Measurements from ENCODE around the gene OPTC.
"Not testable (repeated sequence)": the region's sequence is repeated elsewhere in the genome, so short reads cannot be mapped to it uniquely, and the experiment has no call there.

Gene OPTC

DNA sequence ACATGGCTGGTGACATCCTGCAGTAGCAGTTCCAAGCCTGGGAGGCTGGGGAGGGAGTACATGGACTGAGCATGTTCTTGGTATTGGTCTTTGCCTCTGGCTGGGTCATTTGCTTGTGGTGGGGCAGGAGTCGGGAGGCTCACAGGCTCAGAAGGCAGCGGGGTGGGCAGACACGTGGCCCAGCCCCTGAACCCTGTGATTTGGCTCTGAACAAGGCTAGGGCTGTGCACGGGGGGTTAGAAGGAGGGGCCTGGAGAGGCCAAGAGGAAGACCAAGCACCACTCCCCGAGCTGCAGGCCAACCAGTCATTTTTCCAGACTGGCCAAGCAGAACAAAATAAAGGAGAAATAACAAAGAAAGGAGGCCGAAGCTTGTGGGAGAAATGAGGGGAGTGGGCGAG lies 28.0 kb upstream of the OPTC start:
- DNase-seq, result no peak

DNA sequence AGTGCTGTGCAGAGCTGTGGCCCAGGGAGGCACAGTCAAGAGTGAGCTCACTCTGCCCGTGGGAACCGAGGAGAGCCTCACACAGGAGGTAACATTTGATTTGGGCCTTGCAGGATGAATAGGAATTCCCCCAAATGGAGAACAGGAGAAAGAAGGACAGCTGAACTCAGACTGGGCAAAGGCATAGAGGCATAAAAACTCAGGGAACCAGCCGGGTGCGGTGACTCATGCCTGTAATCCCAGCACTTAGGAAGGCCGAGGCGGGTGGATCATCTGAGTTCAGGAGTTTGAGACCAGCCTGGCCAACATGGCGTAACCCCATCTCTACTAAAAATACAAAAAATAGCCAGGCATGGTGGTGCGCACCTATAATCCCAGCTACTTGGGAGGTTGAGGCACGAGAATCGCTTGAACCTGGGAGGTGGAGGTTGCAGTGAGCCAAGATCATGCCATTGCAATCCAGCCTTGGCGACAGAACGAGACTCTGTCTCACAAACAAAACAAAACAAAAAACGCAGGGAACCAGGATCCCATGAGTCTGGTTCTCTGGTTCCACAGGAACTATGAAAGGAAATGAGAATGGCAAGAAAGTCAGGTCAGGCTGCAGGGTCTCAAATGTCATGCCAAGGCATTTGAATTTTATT lies 26.9 kb upstream of the OPTC start:
- not testable (repeated sequence) for DNase-seq

DNA sequence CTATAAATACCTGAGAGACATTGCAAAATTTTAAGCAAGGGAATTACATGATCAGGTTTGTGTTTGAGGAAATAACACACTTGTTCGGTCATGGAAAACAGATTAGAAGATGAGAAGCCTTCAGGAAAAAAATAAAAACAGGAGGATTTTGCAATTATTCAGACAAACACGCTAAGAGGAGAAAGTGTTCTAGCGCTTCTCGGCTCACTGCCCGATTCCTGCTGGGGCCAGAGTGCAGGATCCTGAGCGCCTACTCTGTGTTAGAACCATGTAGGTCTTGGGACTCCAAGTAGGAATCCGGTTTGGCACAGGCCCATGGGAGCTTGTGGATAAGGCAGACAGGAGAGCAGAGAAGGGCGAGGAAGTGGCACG lies 26.4 kb upstream of the OPTC start:
- DNase-seq, result no peak

DNA sequence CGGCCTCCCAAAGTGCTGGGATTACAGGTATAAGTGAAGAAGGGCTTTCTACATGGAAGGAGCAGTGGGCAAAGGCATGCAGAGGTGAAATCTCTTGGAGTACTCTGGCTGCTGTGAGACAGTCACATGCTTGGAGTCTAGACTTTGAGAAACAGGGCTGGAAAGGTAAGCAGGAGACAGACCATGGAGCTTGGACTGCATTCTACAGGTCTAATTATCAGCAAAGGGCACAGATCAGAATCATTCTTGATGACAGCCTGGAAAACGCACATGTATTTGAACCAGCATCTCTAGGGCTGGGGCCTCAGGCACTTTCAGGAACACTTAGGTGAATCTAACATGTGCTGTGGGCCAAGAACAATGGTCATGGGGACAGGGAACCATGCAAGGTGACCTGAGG lies 25.6 kb upstream of the OPTC start:
- no peak for DNase-seq

DNA sequence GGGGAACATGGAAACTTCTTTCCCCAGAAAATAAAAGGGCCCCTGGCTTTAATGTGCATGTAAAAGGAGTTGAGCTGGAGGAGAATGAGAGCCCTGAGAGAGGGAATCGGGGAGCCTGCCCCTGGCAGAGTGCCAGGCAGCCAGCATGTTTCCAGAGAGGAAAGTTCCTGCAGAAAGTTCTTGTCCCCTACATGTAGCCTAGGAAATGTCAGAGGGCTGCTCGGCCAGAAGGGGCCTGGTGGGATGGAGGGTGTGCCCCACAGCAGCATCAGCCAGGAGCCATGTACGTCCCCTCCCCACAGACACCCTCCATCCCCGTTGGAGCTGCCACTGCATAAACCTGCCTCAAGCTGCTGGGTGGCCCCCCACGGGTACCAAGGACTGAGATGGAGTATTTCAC lies 23.7 kb upstream of the OPTC start:
- DNase-seq, result no peak

DNA sequence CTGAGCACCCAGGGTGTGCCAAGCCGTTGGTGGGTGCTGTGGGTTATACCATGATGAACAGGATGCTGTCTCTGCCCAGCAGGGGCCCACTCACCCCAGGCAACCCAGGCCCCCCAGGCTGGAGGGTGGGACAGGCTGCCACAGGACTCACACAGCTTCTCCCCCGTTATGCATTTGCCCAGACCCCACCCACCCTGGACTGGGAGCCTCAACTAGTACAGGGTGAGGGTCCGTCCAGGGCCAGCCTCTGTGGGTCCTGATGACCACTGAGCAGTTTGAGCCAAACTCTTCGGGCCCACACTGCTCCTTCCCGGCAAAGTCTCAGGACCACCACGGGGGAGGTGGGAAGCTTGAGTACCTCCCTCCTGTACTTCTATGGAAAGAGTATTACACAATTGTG lies 22.1 kb upstream of the OPTC start:
- DNase-seq, result no peak

DNA sequence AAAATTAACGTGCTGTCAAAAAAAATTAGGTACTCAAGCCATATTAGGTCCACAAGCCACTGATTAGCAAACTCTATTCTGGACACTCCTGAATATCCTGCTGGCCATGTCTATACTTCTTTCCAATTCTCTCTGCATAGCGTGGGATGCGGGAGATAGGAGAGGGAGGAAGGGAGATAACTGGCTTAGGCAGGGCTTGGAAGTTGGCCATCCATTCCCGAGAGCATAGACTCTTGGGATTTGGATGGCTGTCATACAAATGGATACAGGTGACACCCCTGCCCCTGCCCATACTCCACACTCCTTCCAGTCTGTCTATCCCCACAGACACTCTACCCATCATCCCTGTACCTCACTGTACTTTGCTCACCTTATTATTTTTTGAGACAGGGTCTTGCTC lies 20.7 kb upstream of the OPTC start:
- DNase-seq, result no peak

DNA sequence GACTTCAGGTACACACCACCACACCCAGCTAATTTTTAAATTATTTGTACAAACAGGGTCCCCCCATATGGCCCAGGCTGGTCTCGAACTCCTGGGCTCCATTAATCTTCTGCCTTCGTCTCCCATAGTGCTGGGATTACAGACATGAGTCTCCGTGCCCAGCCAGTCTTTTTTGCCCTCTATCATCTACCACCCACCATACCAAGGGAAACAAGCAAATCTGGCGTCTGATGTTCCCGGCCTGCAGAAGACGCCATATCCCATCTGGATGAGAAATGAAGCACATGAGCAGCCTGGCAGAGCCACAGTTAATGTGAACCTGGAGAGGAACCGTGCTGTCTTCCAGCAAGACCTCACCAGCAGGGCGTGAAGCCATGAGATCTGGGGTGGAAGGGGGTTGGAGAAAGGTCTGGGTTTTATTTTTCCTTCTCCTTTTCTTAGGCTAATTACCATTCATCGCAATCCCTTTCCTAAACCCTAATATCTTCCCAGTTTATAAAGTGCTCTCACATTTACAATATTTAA lies 20.1 kb upstream of the OPTC start:
- DNase-seq, result no peak

DNA sequence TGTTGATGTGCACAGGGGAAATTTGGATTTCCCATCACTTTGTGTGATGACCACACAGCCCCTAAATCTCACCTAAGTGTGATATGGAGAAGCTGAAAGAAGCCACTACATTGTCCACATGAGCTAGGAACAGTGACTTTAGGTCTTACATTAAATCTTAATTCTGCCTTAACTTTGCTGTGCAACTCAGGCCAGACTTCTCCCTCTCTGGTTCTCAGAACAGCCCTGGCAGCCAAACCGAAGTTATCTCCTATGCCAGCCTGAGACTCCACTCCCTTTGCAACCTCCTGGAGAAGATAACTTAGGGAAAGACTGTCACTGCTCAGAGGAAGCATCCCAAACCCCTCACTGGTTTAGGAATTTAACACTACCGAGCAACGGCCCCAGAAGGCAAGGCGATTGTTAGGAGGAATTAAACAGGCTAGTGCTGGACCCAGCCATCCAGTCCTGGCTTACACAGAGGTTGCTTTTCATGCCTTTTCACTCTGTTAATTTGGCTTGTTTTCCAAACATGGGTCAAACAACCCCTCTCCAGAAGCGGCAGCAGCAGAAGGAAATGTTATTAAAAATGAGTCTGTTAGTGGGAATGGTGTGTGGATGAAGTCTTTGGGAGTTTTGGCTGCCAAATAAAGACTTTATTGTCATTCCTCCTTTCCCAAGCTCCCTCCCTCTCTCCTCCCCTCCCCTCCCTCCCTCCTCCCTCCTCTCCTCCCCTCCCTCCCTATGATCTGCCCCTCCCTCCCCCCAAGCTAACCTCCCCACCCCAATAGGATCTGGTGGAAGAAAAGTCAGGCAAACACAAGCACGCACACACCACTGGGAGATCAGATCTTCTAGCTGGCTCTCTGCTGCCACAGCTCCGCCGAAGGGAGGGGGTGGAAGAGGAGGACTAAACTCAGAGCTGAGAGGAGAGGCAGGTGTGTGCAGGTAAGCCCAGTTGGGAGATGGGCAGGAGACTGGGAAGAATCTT lies 18.7 kb upstream of the OPTC start, which contains the start of gene PRELP:
Gene PRELP (plus strand): TSS at position 795 of the 970 bp plus-strand sequence. CDS start 7,379 bp downstream, outside the sequence.
- no peak for DNase-seq

DNA sequence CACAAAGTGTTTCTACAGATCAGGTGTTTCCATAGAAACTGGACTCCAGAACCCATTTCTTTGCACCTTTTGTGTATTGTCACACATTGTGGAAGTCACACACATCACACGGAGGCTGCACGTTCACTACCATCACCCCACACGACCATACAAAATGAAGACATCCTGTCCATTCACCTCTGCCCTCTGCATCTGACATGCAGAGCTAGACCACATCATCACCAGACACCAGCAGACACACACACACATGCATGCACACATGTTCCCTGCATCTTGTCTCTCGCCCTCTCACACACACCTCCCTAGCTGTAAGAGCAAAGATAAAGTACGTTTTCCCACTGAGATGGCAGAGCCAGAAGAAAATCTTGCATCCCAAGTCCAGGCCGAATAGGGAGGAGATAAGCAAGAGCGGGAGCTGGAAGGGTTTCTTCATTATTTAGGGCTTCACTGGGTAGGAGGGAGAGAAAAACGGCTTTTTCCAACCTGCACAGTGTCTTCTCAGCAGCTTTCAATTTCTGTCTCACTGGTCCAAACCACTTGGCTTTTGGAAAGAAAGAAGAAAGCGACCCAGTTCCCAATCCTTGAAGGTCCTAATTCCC lies 17.6 kb upstream of the OPTC start:
- no peak for DNase-seq

DNA sequence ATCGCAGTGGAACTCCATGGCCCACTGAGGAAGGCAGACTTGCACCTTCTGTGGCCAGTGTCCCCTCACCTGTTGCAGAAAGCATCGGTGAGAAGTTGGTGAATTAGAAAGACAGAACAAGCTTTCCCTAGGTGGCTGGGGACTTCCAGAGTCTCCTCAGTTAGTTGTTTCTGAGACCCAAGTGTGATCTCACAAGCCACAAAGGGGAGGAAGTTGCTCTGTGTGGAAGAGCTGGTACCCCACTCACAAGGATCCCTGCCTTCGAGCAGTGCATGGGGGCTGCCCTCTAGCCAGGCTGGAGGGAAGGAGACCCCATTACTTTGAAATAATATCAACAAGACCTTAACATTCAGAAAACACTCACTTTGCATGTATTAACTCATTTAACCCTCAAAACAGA lies 16.2 kb upstream of the OPTC start:
- no peak for DNase-seq

DNA sequence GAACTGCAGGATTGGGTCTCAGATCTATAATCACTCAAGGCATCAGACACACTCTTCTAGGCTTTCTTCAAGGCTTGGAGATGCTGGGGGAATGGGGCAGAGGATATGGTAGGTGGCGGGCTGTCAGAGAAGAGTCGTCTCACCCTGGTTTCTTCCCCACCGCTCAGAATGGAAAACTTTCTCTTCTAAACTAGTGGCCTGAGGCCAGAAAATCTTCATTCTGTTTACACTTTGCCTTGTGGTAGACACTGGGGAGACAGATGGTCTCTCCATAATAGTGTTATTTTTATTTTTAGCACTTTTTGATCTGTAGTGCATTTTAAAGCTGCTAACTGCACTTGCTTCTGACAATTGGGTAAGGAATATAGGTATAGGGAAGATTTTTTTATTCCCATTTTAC lies 15.7 kb upstream of the OPTC start:
- no peak for DNase-seq

DNA sequence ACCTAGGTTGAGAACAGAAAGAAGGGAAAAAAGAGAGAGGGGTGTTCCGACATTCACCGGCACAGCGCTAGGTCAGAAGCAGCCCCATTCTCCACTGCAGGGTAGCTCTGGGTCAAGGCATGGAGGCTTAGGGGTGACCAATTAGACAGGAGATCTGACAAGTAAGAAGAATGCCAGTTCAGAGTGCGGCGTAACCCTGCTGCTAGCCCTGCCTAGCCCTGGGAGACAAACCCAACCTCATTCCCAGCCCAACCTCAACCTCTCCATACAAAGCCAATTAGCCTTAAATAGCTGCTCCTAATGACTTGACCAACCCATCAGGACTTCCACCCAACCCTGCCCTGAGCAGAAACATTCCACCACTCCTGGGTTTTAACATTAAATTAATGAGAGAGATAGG lies 15.0 kb upstream of the OPTC start:
- DNase-seq, result no peak

DNA sequence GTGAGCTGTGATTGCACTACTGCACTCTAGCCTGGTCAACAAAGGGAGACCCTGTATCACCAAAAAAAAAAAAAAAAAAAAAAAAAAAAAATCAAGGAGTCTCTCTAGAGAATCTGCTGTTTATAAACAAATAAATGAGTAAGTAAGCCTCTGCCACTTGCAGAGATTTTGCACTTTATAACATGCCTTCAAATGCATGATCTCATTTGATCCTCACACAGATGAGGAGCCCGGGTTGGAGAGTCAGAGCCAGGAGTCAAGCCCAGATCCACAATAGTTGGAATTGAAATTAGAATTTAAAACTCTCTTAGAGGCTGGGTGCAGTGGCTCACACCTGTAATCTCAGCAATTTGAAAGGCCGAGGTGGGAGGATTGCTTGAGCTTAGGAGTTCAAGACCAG lies 14.3 kb upstream of the OPTC start:
- no peak for DNase-seq

DNA sequence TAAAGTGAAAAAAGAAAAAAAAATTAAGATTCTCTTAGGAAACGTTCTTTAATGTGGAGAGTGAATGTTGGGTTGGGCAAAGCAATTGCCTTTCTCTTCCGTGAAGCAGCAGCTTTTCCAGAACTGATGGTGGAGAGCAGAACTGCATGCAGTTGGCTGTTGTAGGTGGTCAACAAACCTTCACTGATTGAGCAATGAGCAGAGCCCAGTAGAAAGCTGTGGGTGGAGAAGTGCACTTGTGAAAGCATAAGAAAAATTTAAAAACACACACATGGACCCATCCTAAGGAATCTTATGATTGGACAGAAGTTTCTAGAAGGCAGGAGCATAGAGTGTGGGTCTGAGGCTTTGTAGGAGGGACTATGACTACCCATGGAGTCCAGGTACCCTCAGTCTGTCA lies 13.9 kb upstream of the OPTC start:
- DNase-seq, result no peak

DNA sequence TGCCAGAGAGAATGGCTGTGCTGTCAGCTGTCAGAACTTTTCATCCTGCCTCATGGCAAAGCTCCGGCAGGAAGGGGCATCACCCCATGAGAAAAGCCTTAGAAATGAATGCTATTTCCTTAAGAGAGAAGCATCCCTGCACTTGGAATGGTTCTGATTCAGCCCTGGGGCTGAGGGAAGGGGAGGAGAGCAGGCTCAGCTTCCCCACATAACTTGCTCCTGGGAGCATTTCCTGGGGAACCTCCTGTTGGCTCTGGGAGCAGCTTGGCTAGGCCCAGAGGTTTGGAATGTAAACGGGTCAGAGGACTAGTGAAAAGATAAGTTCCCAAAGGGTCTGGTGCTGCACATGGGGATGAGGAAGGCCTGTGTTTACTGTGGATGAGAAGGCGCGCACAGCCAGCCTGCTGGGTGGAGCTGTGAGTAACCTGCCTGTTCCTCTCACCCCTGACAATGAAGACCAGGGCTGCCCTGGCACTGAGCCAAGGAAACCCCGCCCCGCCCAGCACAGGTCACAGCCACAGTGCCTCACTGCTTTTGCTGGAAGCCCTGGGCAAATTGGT lies 13.3 kb upstream of the OPTC start:
- DNase-seq, result no peak

DNA sequence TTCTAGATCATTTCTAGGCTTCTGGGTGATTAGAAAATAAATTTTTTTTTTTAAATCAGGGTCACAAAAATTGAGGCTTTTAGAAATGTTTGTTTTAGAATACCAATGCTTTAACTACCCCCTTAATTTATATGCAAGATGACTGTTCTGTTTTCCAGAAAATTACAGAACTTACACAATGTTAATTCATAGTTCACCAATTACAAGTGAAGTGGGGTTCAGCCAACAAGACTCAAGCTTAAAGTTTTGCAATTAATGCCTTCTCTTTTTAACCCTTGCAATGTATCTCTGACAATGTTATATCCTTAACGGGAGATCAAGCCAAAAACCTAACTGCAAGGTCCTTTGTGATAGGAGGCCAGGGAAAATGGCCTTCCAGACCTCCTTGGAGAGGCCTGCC lies 12.8 kb upstream of the OPTC start:
- DNase-seq, result no peak

DNA sequence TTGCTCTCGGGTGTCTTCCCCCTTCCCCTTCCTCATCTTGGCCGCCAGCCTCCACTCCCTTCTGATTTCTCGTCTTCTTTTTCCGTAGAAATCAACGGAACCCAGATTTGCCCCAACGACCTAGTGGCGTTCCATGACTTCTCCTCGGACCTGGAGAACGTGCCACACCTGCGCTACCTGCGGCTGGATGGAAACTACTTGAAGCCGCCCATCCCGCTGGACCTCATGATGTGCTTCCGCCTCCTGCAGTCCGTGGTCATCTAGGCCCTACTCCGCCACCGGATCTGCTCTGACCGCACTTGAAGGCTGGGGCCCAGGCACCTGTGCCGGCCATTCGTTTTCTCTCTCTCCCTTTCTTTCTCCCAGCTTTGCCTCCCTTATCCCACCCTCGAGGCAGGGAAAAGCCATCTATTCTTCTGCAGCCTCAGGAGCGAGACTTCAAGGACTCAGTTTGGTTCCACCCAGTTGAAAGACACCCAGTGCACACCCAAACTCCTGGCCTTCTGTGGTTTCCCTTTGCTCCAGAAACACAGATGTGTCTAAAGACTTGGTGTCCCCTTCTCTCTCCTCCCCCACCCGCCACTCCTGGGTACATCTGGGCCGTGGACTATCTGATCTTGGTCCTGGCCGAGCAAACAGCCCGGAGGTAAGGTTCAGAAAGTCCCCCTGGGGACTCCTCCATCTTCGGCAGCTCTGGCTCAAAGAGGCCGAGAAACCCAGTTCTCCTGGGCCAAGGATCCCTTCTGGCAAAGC lies 7.2 kb upstream of the OPTC start:
- no peak for DNase-seq

DNA sequence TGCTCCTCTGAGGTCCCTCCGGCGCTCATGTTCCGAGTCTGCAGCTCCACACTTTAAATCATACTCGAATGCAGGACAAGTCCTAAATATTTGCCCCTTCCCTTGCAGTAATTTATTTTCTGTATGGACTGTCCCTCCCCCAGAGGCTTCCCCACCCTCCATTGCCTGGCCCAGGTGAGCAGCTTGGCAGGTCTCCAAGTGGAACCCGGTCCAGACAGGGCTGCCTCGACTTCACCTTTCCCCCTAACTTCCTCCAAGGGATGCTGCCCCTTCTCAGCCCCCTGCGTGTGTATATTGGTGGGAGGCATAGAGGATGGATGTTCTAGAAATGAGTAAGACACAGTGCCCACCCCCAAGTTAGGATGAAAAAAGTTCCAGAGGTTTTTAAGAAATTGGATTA lies 5.4 kb upstream of the OPTC start:
- DNase-seq, result no peak

DNA sequence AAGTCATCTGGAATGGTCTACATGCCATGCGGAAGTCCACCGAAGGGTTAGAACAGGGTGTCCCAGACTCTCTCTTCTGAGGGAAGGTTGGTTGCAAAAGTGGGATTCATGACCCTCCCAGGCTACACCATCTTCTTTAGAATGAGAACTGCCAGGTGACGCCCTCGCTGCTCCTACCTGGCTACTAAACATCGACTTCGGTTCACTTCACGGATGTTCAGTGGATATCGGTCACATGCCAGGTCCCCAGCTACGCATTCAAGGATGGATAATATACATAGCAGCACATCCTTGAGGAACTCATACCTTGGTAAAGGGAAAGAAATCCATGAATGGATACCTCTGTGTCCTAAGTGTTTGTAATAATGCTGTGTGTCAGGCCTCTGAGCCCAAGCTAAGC lies 3.3 kb upstream of the OPTC start:
- DNase-seq, result no peak

DNA sequence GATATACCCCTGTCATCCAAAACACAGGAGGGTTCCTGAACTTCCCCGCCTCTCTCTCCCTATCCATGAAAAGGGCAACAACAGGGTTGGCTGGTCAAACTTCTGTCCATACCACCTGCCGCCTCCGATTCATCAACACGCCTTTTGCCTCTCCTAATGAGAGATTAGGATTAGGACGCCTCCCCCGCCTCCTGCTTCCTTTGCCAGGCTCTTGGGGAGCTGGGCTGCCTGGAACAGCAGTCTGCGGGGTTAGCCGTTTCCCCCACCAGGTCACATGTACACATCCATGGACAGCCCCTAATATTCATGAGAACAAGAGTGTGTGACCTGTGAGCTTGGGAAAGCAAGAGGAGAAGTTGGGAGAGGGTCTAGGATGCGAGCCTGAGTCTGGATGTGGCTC lies 2.3 kb upstream of the OPTC start:
- no peak for DNase-seq

DNA sequence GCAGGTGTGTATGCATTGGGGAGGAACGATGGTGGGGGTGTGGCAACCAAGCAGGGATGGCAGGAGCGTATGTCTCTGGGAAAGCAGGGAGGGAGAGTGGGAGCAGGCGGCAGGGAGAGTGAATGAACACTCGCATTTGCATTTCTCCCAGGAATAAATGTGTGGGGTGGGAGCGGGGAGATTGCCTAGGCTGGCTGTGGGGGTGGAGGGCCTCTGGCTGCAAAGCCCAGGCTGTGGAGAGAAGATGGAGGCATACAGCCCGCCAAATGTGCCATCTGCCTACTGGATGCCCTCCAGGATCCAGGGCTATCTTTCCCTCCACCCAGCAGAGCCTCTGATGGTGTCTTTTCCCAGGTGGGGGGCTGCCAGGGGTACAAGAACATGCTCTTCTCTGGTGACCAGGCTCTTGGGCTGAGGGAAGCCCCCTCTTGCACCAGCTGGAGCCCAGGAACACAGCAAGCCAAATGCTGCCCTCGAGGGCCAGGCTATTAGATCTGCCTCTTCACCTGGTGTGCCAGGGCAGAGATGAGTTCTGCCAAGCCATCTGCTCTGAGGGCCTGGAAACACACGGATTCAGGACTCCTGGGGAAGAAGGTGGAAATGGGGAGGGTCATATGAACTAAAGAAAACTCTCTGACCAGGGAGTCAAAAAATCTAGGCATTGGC lies 1.7 kb upstream of the OPTC start:
- DNase-seq, result no peak

Data from cortex of kidney (tissue), 1 donor.